Dermis microvascular lymphatic vessel endothelial cell (primary cell): ENCODE data around the gene CBLN3. TPM values are rescaled to one million over a fixed set of nuclear protein-coding genes. Genes with fewer than 3 reads are reported as not detected.

Source experiments
- DNase-seq, 2 donors: peaks; one replicate each; pipeline versions ENCODE4 v3.0.0 to v3.0.0-alpha.2; 2010; ENCODE audit warnings: low read depth in 2 of 2
- total RNA-seq: library from RNA; depleted of rRNA; stranded (reverse); fragments of >200 nt; gene quantifications from 2 replicates; pipeline ENCODE4 v1.2.1, GENCODE V29; 2014

The CBLN3 gene
- total RNA-seq, 1 donor from 2014 or later: 0.39 TPM

DNA sequence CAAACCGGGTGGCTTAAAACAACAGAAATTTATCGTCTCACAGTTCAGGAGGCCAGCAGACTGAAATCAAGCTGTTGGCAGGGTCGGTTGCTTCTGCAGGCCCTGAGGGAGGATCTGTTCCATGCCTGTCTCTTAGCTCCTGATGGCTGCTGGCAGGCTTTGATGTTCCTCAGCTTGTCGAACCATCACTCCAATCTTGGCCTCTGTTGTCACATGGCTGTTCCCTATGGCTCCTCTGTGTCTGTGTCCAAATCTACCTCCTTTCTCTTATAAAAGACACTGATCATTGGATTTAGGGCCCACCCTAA is 47.5 kb downstream of the CBLN3 start:
- no peak for DNase-seq

DNA sequence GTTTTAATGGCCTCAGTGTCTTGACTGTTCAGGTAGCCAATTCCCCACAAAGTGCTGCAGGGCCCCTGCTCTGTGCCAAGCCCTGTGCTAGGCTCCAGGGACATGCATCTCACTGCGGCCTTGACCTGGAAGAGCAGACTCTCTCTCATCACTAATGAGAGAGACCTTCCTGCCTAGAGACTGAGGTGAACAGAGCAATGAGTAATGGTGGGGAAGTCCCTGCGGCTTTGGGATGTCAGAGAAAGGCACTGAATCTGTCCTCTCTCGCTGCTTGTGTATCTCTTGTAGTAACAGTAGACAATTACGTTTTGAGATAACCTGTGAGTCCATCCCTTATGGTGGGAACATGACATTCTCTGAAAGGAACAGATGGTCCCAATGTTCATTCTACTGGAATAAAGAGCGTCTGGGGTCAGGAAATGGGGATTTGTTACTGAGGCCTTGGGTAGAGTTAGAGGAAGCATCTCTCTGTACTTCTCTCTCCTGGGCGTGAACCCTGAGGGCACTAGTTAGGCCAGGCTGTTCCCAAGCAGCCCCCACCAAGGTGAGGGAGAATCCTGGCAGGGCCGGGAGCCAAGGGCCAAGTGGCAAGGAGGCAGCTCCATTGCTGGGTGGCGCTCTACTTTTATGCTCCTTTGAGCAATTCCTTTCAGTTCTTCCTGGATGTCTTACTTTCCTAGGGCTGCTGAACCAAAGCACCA is 48.0 kb downstream of the CBLN3 start:
- DNase-seq: no peak

GRCh38 chr14:24379907-24380730 is 49.3 kb downstream of the CBLN3 start:
- no peak for DNase-seq

DNA sequence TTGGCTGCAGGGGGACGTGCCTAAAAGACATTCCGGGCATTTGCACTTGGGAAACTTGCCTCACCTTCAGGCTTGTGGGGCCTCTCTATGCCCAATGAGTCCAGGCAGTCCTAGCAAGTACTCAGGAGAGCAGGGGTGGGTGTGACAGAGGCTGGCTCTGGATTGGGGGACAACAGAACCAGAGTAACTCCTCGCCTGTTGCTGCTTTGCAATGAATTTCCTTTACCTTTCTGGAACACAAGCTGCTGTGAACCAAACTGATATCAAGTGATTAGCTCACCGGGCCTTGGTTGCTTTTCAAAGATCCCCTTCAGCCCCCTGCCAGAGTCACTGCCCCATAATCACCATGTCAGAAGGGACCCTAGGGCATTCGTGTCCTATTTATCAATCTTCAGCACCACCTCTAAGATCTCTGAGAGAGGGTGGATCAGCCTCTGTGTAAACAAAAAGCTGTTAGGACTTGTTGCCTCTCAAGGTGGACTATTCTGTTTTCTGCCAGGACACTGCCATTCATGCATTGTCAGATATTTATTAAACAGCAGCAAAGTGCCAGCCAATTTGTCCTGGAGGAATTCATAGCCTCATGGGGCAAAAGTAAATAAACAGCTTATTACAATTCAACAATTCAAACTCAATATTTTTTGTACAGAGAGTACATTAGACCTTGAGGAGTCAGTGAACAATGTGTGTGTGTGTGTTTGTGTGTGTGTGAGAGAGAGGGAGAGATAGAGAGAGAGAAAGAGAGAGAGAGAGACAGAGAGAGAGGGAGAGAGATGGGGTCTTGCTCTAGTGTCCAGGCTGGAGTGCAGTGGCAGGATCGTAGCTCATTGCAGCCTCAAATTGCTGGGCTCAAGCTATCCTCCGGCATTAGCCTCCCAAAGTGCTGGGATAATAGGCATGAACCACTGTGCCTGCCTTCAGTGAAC is 50.2 kb downstream of the CBLN3 start:
- DNase-seq: no peak

- DNase-seq: no peak
These were observed 51.1 kb downstream of the CBLN3 start for GRCh38 chr14:24378327-24378726.

GRCh38 chr14:24377657-24378056 is 51.8 kb downstream of the CBLN3 start:
- no peak for DNase-seq

- no peak for DNase-seq
These were observed 52.3 kb downstream of the CBLN3 start for GRCh38 chr14:24377126-24377525.

Other genes starting within 250 kb of the CBLN3 start
- 32.0 and 32.7 TPM in 2 replicates for gene IPO4, start 240.9 kb downstream of the CBLN3 start, total RNA-seq
- gene TM9SF1, start 234.2 kb downstream of the CBLN3 start, total RNA-seq: 33.9 and 56.0 TPM in 2 replicates
- not detected in 2 replicates for gene TSSK4, start 224.0 kb downstream of the CBLN3 start, total RNA-seq
- gene CHMP4A, start 216.2 kb downstream of the CBLN3 start, total RNA-seq: 11.7 and 15.9 TPM in 2 replicates
- 7.0 and 10.0 TPM in 2 replicates for gene MDP1, start 213.6 kb downstream of the CBLN3 start, total RNA-seq
- gene NEDD8, start 197.3 kb downstream of the CBLN3 start, total RNA-seq: 172 and 193 TPM in 2 replicates
- gene GMPR2, start 196.7 kb downstream of the CBLN3 start, total RNA-seq: 81.9 and 90.5 TPM in 2 replicates
- gene TINF2, start 187.0 kb downstream of the CBLN3 start, total RNA-seq: 39.9 and 57.3 TPM in 2 replicates
- gene TGM1, start 166.5 kb downstream of the CBLN3 start, total RNA-seq: 0.38 and 0.64 TPM in 2 replicates
- 10.7 and 19.7 TPM in 2 replicates for gene RABGGTA, start 158.1 kb downstream of the CBLN3 start, total RNA-seq
- gene DHRS1, start 129.9 kb downstream of the CBLN3 start, total RNA-seq: 9.1 and 14.5 TPM in 2 replicates
- 23.0 and 24.8 TPM in 2 replicates for gene NOP9, start 129.8 kb downstream of the CBLN3 start, total RNA-seq
- gene CIDEB, start 121.7 kb downstream of the CBLN3 start, total RNA-seq: 1.5 and 2.4 TPM in 2 replicates
- 2.1 and 3.2 TPM in 2 replicates for gene LTB4R2, start 119.5 kb downstream of the CBLN3 start, total RNA-seq
- gene LTB4R, start 118.2 kb downstream of the CBLN3 start, total RNA-seq: 2.0 and 2.2 TPM in 2 replicates
- gene ADCY4, start 94.6 kb downstream of the CBLN3 start, total RNA-seq: 29.3 and 51.2 TPM in 2 replicates
- gene RIPK3, start 89.7 kb downstream of the CBLN3 start, total RNA-seq: 1.4 and 1.8 TPM in 2 replicates
- gene NFATC4, start 61.5 kb downstream of the CBLN3 start, total RNA-seq: 0.76 and 1.0 TPM in 2 replicates
- 3.3 and 4.2 TPM in 2 replicates for gene NYNRIN, start 30.7 kb downstream of the CBLN3 start, total RNA-seq
- 36.2 and 42.5 TPM in 2 replicates for gene KHNYN, start 286 bp upstream of the CBLN3 start, total RNA-seq
- gene SDR39U1, start 13.1 kb upstream of the CBLN3 start, total RNA-seq: 5.0 and 8.5 TPM in 2 replicates
- gene CMA1, start 78.6 kb upstream of the CBLN3 start, total RNA-seq: not detected in 2 replicates
- gene CTSG, start 146.6 kb upstream of the CBLN3 start, total RNA-seq: not detected in 2 replicates
- not detected in 2 replicates for gene GZMH, start 180.0 kb upstream of the CBLN3 start, total RNA-seq
- not detected in 2 replicates for gene GZMB, start 204.5 kb upstream of the CBLN3 start, total RNA-seq